ENCODE data around the gene CASKIN2.

DNA sequence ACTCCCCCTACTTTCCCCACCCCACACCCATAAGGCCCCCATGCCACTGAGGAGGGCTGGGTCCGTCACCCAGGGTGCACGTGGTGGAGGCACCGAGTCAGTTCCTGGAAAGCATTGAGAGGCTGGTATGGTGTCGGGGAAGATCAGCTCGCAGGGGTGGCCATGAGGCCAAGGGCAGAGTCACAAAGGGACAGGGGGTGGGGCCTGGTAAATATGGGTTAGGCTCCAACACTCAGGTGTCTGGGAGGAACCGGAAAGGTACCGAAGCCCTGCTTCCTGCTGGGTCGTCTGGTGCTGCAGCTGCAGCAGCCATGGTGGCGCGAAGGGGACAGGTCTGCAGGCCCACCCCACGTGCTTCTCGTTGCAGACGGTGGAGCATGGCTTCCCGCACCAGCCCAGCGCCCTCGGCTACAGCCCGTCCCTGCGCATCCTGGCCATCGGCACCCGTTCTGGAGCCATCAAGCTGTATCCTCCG is 40.4 kb upstream of the CASKIN2 start:
- TF ChIP-seq POLR2A (IDR thresholded peaks at IDR 0.05; ENCODE audit: low read length): no peak
- no peak for TF ChIP-seq GATA1 (IDR thresholded peaks at IDR 0.05; ENCODE audit: low read depth, low read length)

Data from erythroblast (primary cell).